Fibroblast of skin of scalp (primary cell): ENCODE measurements around the gene DDAH2.

Experiments used
- DNase-seq: peaks from one replicate; pipeline ENCODE4 v3.0.0-alpha.2; 2013

DDAH2 gene

DNA sequence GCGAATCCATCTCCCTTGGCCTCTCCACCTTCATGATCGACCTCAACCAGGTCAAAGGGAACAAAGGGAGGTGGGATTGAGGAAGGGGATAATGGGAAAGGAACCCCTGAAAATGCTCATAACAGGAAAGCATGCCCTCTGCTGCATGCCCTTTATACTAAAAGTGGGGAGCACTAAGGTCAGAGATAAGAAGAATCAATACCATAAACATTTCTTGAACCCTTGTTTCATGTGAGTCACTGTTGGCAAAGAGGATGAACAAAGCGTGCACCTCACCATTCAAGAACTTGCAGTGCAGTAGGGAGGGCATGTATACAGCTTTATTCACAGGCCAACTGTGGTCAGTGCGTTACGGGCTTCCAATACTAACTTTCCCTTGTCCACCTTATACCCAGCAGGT is 31.7 kb upstream of the DDAH2 start:
- DNase-seq: no peak

DNA sequence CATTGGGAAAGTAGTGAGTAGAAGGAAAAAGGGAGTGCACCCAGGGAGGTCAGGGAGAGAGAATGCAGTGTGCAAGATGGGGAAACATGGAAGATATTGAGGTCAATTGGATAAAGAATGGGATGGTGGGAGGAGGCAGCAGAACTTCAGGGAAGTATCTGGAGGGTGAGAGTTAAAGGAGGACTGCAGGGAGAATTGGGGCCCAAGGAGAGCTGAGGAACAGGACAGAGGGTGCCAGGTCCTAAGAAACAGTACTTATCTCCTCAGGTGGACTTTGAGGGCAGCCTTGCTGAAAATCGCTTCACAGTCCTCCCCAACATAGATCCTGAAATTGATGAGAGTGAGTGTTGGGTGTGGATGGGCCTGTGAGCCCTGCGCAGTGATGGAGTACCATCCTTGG is 29.2 kb upstream of the DDAH2 start:
- no peak for DNase-seq

DNA sequence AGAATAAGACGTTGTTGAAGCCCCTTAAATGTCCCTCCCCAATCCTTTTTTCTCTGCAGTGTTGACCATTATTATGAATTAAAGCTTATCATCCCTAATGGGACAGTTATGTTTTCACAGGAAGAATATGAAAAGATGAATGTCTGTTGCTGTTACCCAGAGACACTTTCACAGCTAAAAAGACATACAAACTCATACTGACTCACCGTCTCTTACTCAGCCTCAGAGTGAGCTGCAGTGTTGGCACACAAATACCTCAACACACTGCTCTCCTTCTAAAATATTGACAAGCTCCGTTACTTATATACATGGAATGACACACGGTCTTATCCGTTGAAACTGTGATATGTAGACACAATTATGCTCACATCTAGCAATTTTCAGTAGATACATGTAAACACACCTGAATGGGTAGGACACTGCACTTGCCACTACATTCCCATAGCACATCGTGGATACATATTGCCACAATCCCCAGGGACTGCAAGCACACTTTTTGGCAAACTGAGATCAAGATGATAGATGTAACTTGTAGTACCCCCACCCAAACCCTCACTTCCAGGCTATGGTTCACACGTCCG is 23.7 kb upstream of the DDAH2 start:
- peak; percentile 64 for DNase-seq

DNA sequence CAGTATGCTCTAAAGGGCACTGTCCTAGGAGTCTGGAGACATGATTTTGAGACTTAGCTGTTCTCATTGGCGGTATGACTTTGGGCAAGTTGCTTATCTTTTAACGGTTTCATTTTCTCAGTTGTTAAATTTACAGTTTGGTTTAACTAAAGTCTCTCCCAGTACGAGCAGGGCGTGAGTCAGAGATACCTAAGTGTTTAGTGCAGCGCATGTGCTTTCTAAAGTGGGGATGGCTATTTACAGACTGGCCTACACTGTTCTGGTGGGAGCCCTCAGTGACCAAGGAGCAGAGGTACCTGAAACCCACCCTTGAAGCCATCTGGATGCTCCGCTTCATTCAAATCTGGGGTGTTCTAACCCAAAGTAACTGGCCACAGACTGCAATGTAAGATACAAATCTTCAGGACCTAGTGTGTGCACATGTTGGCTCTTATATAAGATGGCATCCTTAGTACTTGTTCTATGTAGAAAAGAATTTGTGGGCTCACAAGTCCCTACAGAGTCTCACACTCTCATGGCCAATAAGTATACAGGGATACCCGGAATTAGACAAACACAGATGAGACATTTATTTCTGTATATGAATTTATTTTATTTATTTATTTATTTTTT is 21.4 kb upstream of the DDAH2 start:
- DNase-seq: no peak

DNA sequence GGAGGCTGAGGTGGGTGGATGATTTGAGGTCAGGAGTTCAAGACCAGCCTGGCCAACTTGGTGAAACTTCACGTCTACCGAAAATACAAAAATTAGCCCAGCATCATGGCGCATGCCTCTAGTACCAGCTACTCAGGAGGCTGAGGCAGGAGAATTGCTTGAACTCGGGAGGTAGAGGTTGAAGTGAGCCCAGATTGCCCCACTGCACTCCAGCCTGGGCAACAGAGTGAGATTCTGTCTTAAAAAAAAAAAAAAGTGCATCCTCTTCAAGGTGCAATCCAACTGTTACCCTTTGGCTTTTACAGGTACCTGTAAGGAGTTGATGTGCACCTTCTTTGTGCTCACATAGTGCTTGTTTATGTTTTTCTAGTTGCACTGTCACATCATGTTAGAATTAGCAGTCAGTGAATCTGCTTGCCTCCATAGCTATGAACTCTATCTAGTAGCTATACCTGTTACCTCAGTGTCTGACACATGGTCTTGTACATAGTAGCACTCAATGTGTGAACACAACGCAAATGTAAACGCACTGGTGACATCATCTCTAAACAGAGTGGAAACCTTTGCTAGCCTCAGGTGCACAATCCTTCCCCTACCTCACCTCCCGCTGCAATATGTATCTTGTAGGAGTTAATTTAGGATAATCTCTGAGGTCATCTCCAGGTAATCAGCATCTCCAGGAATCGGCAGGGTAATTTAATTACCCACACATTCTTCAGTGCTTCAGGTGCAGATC is 20.4 kb upstream of the DDAH2 start:
- DNase-seq: no peak

DNA sequence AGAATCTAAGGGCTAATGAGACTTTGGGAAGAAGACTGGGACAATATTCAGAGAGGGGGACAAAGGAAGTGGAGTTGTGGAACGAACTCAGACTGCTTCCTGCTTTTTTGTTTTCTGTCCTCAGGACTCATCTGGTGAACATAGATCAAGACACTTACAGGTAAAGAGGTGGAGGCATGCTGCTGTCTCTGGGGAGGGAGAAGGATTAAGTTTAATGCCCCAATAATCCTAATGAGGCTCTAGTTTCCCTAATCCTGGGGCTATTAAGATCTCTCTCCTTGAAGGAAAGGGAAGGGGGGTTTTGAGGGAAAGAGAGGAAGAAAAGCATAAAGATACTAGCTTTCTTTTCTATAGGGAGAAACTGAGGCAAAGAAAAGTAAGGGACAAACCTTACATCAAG is 15.3 kb upstream of the DDAH2 start:
- no peak for DNase-seq

DNA sequence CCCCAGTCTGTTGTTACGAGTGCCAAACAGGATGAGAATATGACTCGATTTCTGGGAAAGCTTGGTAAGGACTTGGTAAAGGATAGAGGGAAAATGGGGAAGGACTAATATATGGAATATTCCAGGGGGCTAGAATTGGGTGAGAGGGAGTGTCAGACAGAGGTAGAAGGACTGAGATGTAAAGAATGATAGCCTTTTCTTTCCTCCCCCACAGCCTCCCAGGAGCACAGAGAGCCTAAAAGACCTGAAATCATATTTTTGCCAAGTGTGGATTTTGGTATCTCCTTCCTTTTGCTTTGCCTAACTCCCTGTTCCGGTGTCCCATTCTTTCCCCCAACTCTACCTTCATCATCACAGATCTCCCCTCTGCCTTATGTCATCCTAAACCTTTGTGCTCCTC is 13.8 kb upstream of the DDAH2 start:
- no peak for DNase-seq

DNA sequence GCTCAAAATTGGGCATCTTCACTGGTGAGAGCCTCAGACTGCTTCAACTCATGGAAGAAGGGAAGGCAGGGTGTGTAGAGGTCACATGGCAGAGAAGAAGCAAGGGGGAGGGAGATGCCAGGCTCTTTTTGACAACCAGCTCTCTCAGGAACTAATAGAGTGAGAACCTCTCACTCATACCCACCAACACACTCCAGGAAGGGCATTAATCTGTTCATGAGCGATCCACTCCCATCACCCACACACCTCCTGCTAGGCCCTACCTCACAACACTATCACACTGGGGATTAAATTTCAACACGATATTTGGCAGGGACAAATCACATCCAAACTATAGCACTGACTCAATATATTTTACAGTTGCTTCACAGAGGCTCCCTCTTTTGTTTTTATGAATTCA is 12.7 kb upstream of the DDAH2 start:
- DNase-seq: no peak

DNA sequence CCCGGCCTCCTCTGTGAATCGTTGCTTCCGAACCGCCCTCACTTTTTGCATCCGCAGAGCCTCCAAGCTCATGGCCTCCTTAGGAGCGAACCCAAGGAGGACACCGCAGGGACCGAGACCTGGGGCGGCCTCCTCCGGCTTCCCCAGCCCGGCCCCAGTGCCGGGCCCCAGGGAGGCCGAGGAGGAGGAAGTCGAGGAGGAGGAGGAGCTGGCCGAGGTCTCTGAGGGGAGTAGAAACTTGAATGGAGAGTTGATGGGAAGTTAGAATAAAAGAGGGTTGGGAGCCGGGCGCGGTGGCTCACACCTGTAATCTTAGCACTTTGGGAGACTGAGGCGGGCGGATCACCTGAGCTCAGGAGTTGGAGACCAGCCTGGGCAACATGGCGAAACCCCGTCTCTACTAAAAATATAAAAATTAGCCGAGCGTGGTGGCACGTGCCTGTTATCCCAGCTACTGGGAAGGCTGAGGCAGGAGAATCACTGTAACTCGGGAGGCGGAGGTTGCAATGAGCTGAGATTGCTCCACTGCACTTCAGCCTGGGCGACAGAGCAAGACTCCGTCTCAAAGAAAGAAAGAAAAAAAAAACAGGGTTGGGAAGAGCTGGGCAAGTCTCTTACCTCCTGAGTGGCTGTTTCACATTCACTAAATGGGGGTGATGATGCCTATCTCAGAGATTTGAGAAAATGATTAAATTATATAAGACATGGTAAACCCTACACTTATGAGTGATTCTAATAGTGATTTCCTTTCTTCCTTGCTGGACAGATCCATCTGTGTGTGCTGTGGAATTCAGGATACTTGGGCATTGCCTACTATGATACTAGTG is 11.5 kb upstream of the DDAH2 start:
- DNase-seq: peak; percentile 9

DNA sequence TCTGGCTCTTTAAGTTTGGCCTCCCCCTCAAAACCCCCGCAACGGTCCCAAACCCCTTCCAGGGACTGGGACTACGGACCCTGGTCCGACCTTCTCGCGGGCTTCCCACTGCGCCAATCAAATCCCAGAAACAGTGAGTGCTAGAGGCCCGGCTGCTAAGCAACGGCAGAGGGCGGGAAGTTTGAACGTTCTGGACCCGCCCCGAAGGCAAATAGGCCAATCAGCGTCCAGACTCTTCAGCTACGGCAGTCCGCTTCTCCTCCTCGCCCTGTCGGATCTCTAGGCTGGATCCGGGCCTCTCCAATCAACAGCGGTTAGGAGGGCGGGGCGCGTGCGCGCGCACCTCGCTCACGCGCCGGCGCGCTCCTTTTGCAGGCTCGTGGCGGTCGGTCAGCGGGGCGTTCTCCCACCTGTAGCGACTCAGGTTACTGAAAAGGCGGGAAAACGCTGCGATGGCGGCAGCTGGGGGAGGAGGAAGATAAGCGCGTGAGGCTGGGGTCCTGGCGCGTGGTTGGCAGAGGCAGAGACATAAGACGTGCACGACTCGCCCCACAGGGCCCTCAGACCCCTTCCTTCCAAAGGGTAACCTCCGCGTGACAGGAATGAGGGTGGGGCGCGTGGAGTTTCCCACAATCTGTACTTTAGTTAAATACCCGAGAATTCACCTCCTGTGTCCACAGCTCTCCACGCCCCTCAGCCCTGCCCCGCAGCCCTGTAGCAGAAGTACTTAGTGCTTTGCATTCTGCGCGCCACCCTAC is 10.7 kb upstream of the DDAH2 start, which contains the start of gene MSH5:
Gene MSH5, plus strand, starts transcription at position 367 of the 758 bp plus-strand sequence. CDS start 462 bp downstream, outside the sequence.
- DNase-seq: peak; percentile 99

DNA sequence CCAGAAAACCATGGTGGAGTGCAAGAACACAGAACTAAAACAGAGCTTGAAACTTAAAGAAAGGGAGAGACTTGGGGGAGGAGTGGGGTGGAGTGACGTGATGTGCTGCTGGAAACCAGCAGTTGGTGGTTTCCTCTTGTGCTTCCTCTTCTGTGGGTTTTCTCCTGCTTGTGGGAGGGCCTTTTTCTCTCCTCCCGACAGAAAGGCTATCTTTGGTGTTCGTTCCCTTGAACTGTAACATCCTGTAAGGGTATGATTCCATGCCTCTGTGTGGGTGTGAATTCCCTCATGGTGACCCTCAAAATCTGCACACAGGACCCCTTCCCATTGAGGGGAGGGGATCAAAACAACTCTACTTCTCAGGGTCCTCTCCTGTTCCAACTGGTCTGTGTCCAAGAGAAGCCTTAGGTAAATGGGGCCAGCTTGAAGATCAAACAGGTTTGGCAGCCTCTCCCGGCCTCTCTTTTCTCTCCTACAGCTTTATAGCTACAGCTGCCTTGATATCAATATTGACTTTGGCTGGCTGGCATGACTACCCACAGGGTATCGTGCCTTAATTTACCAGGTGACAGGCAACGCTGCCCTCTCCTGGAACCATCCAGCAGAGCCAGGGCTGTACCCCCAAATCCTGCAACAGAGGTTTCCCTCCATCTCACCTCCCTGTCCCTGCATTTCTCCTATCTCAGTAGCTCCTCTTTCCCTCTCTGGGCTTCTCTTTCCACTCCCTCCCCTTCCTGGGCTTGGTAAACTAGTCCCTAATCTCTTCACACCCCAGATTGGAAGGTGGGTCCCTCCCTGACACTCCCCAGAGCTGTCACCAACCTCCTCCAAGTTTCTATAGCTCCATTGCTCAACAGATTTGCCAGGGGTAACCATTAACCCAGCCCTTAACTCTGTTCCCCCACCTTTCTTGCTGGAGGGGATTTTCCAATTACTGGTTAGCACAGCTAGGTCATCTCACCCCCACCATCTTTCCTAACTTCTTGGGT is 9.2 kb upstream of the DDAH2 start:
- DNase-seq: peak; percentile 79

DNA sequence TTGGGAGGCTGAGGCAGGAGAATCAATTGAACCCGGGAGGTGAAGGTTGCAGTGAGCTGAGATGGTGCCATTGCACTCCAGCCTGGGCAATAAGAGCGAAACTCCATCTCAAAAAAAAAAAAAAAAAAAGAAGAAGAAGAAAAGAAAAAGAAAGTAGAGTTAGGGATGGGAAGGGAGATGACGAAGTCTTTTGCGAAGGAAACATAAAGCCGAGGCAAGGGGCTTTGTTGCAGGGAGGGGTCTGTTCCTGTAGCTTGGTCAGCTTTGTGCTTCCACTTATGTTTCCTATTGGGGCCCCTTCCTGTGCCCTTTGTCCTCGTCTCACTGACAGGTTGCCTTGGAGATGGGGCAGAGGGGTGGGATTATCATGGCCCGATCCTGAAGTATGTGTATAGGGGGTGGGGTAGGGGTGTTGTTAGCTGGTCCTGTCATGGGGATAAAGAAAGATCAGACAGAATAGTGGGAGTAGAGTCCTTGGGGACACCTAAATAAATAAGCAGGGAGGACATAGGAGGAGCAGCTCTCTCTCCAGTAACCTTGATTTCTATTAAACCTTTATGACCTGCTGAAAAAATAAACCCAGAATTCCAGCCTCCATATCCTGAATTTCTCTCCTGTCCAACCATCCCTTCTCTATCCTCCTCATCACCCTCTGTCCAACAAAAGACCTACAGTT is 8.4 kb upstream of the DDAH2 start:
- DNase-seq: no peak

DNA sequence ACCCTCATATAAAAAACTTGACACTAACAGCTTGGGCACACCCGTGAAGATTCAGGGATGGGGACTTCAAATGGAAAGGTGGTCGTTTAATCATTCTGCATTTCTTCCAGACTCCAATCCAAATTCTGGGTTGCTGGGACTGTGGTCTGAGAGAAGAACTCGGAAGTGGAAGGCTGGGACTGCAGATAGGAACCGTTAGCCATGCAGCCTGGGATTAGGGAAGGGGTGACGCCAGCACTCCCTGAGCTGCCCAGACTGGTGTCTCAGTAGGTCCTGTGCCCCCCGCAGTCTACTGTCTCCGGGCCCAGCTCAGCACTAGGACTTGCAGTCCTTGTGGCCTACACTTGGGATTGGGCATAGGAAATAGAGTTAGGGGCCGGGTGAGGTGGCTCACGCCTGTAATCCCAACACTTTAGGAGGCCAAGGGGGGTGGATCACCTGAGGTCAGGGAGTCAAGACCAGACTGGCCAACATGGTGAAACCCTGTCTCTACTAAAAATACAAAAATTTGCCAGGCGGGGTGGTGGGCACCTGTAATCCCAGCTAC is 7.7 kb upstream of the DDAH2 start:
- DNase-seq: no peak

DNA sequence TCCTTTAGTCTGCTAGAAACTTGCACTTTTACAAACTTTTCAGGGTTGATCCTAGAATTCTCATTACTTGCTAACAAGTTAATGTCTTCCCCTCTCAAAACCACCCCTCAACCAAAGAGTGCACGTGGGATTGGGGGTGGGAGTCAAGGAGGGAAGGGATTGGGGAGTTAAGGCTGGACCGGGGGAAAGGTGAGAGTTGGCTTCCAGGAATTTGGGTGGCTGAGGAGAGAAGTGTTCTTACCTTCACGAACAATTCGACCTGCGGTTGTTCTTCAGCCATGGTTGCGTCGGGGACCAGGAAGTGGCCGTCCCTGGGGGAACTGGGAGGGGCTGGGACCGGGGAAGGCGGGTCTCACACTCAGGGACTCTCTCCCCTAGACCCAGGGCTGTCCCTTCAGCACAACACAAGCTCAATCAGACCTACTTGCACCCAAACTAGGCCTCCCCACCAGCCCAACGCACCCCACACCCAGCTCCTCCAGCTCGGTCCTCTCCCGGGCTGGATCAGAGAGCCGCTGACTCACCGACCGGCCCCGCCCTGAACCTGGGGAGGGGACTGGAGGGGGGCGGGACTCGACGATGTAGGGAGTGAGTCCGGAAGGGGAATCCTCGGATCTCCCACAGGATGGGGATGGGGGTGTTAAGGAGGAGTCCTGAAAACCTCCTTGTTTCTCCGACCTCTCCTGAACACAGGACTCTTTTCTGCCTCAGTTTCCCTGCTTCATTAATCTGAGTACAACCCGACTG is 7.1 kb upstream of the DDAH2 start, which contains the start of gene CLIC1:
Gene CLIC1, minus strand, starts transcription at position 510 of the 747 bp plus-strand sequence. Its CDS starts 230 bp downstream, at position 280.
- peak; percentile 84 for DNase-seq

DNA sequence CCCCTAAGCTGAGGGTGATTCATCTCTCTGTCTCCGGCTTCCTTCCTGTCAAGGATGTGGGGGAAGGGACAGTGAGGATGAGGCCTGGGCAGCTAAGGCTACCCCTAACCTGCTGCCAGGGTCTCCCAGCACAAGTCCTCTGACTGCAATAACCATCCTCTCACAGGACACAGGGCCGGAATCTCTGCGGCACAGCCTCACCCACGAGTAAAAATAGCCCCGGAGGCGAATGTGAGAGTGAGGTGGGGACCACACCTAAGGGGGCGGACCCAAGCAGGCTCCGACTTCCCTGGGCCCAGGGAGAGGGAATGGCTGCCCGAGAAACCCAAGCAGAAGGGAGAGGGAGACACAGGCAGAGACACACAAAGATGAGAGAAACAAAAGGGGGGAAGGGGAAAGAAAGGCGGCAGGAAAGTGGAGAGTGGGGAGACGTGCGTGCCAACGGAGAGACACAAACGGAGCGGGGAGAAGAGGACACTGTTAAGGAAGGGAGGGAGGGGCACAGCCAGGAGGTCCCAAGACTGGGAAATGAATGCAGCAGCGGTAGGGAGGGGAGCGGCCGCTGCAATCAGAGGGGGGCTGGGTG is 5.8 kb upstream of the DDAH2 start:
- DNase-seq: peak; percentile 83

DNA sequence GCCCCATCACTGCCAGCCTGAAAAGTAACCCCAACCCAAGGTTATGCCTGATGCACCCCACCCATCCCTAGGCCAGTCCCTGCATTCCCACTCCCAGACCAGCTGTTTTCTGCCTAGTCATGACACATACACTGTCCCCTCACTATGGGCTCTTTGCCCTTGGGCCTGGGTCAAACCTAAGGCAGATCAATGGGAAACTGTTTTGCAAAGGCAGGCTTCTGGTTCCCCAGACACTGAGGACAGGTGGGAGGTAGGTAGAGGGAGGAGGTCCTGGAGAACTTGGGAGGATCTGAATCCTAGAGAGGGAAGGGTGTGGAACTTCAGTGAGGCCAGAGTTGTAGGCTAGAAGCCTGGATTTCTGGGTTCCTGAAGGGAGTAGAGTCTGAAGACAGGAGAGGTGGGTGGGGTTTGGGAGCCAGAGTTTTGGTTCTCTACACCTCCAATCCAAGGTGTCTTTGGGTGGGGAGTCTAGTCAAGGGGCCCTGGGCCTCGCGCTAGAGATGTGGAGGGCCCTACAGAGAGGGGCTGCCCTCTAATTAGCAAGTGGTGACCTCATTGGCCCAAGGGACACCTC is 5.2 kb upstream of the DDAH2 start:
- DNase-seq: no peak

DNA sequence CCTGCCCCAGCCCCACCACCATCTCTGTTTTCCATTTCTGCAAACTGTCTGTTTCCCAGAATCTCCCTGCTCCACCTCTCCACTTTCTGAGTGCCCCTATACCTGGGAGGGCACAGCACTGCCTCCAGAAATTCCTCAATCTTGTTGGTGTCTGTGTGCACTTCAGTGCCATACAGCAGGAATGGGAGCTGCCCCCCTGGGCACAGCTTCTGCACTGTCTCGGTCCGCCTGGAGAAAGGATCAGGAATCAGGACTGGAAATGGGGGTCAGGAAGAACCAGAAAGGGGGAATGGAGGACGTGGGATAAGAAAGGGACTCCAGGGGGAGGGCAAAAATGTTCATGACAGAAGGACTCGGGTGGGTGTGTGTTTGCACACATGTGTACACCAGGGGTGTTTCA is 4.6 kb upstream of the DDAH2 start:
- DNase-seq: no peak

DNA sequence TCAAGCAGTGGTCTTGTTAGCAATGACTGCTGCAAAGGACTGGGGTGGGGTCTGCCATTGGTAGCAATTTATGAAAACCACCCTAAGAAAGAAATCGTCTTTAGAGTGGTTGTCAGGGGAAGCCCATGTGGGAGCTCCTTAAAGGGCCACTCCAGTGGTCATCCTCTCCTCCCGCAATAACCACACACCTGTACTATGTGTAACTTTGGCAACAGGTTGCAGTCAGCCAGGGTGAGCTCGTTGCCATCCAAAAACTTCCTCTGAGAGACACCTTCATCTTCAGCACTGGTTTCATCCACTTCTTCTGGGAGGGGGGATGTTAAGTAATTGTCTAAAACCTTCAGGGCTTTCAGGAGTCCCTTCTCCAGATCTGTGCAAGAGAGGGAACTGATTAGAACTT is 2.9 kb upstream of the DDAH2 start:
- no peak for DNase-seq
